GM15510 (cell line): ENCODE results near the gene UMOD.

Source experiments
- POLR2A ChIP-seq: IDR thresholded peaks from 3 replicates; pipeline ENCODE4 v1.6.1; 2011; ENCODE audit warnings: borderline replicate concordance; ENCODE audit not compliant: insufficient read length; ENCODE audit errors: extremely low read depth

Gene UMOD

GRCh38 chr16:20318437-20318836 lies 34.1 kb downstream of the UMOD start:
- TF ChIP-seq POLR2A, result no peak

- no peak for TF ChIP-seq POLR2A
Observed at GRCh38 chr16:20318006-20318405, 34.5 kb downstream of the UMOD start.

DNA sequence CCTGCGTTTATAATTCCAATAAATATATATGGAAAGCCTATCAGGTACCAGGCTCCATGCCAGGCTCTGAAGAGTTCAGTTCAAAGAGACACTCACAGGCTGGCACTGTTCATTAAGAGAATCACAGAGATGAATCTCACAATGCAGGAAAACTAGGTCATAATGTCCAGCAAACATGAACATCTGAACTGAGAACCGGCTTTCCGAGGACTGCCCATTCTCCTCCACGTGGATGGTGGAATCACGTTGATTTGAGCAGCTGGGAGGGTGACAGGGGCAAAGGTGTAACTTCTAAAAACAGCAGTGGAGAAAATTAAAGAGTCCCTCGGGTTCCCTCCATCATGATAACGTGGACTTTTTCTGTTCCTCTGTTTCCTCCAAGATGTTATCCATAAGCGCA lies 35.4 kb downstream of the UMOD start:
- no peak for TF ChIP-seq POLR2A

DNA sequence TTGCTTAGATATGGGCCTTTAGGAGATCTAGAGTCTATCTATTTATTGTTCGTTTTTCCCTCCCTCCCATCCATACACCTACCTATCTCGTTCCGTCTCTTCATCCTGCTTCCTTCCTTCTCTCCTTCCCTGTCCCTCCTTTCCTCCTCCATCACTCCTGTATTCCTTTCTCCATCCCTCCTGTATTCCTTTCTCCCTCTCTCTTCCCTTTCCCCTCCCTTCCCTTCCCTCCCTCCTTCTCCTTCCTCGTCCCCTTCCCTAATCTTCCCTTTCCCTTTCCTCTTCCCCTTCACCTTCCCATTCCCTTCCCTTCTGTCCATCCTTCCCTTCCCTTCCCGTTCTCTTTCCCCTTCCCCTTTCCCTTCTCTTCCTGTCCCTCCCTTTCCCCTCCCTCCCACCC lies 35.8 kb downstream of the UMOD start:
- no peak for TF ChIP-seq POLR2A

- no peak for TF ChIP-seq POLR2A
Observed at GRCh38 chr16:20315764-20316163, 36.8 kb downstream of the UMOD start.

DNA sequence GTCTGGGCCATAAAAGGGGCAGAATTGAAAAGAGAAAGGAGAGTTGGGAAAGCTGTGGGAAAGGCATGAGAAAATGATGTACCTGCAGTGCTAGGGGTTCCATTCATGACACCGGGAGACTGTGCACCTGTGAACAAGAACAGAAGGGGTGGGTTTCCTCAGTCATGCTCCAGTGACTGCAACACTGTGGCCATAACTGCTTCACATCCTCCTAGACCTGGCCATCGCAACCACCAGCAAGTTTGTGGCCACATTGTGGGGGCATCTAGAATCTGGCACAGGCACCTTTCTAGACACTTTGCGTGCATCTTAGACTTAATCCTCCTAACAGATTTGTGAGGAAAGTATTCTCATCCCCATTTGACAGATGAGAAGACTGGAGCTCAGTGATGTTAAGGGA lies 37.9 kb downstream of the UMOD start:
- no peak for TF ChIP-seq POLR2A

DNA sequence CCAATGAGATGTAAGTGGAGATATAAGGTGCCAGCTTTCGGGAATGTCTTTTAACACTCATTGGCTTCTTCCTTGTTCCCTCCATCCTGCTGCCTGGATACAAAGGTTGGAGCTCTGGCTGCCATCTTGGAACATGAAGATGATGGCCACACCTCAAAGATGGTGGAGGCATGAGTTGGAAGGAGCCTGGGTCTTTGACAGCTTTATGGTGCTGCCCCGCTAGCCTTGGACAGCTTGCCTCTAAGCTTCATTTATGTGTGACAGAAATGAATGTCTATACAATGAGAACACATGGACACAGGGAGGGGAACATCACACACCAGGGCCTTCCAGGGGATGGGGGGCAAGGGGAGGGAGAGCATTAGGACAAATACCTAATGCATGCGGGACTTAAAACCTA lies 38.8 kb downstream of the UMOD start:
- no peak for TF ChIP-seq POLR2A

- no peak for TF ChIP-seq POLR2A
Observed at GRCh38 chr16:20311548-20311947, 41.0 kb downstream of the UMOD start.

DNA sequence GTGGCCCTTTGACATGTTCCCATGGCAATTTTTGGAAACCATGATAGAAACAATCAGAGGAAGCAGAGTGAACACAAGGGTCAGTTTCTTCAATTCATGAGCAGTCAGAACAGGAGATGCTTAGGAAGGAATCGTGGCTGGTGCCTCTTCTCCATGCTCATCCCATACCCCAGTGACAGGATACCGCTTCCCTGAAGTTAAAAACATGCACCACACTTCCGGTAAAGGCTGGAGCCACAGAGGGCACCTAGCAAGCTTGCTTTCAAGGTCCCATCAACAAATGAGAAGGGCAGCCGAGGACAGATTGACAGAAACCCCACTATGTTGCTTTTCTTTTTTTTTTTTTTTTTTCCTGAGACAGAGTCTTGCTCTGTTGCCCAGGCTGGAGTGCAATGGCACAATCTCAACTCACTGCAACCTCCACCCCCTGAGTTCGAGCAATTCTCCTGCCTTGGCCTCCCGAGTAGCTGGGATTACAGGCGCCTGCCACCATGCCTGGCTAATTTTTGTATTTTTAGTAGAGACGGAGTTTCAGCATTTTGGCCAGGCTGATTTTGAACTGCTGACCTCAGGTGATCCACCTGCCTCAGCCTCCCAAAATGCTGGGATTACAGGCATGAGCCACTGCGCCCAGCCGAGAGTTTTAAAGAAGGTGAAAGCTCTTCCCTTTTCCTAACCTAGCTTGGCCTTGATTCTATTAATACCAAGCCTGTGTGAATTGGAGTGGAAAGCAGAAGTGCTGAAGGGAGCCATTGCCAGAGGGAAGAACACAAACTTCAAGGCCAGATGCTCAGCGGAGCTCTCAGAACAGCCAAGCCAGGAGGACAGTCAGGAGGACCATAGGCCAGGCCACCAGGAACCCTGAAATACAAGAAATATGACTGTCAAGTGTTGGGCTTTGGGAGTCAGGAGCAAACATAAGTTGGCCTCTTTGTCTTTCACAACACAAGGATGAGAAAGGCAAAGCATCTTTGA lies 41.8 kb downstream of the UMOD start:
- TF ChIP-seq POLR2A, result no peak

DNA sequence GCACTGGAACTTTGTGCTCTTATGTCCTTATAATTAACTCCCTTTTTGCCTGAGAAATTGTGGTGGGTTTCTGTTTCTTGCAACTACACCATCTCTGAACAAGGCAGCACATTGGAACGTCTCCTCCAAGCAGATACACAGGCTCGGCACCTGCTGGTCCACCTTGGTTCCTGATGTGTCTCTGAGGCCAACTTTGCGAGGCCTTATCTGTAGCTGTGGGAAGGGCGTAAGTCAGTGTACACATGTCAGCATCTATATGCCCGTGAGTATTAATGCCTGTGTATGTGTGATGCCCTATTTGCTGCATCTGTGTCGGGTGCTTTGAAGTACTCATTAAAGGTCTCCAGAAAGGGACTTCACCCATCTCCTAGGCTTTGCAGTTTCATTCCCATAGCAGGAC lies 42.7 kb downstream of the UMOD start:
- no peak for TF ChIP-seq POLR2A

DNA sequence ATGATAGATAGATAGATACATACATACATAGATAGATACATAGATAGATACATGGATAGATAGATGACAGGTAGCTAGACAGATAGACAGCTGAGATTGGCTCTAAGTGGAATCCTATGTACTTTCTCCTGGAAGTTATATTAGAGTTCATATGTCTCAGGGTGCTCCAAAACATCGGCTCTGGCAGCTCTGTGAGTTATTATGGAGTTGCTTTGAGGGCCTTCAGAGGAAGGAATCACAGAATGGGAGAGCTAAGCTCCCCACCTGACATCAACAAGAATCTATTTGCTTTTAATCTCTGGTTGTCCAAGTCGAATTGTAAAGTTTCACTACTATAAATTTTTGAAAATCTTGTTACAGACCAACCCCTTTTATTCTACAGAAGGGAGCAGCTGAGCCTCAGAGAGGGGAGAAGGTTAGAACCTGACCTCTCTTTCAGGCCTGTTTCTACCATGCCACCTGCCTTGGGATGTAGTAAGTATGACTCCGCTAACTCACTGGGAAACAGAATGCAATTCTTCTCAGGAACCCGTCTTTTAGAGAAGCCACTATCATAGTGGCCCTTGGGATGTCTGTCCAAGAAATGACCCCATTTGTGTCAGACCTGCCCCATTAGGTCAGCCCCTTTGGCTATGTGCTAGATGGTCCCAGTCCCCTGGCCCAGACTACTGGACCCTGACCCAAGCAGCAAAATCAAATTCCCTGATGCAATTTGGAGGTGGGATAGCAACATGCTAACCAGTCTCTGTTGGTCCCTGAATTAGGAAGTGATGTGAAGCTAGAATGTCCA lies 43.5 kb downstream of the UMOD start:
- TF ChIP-seq POLR2A, result no peak

DNA sequence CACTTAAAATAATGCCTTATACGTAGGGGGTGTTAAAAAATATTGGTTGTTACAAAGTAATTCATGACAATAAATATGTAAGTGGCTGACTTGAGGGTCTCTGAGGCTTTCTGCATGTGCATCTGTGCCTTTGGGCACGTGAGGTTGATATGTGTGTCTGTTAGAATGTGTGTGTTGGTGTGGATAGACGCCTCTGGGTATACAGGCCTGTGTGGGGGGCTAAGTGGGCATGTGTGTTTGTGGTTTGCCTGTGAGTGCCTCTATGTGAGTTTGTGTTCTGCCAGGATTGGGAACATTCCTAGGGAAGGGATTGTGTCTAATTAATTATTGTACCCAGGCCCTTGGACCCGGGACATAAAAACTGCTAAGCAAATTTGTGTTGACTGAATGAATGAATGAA lies 44.2 kb downstream of the UMOD start:
- TF ChIP-seq POLR2A, result no peak

- no peak for TF ChIP-seq POLR2A
Observed at GRCh38 chr16:20307791-20308190, 44.7 kb downstream of the UMOD start.

- TF ChIP-seq POLR2A, result no peak
Observed at GRCh38 chr16:20307240-20307671, 45.3 kb downstream of the UMOD start.

GRCh38 chr16:20306401-20306800 lies 46.1 kb downstream of the UMOD start:
- no peak for TF ChIP-seq POLR2A
